Fibroblast of skin of abdomen (primary cell): ENCODE results near the gene TNXB. TPM values are rescaled to one million over a fixed set of nuclear protein-coding genes. Genes with fewer than 3 reads are reported as not detected.

ENCODE experiments used
- DNase-seq: peaks from one replicate; pipeline ENCODE4 v3.0.0-alpha.2; 2013
- polyA plus RNA-seq, 2 experiments: library from polyadenylated mRNA; unstranded; fragments of 120-200 nt; gene quantifications; one replicate each; pipeline ENCODE4 v1.2.1, GENCODE V29; 2013; ENCODE audit not compliant: insufficient read length in 2 of 2

TNXB gene, protein sequence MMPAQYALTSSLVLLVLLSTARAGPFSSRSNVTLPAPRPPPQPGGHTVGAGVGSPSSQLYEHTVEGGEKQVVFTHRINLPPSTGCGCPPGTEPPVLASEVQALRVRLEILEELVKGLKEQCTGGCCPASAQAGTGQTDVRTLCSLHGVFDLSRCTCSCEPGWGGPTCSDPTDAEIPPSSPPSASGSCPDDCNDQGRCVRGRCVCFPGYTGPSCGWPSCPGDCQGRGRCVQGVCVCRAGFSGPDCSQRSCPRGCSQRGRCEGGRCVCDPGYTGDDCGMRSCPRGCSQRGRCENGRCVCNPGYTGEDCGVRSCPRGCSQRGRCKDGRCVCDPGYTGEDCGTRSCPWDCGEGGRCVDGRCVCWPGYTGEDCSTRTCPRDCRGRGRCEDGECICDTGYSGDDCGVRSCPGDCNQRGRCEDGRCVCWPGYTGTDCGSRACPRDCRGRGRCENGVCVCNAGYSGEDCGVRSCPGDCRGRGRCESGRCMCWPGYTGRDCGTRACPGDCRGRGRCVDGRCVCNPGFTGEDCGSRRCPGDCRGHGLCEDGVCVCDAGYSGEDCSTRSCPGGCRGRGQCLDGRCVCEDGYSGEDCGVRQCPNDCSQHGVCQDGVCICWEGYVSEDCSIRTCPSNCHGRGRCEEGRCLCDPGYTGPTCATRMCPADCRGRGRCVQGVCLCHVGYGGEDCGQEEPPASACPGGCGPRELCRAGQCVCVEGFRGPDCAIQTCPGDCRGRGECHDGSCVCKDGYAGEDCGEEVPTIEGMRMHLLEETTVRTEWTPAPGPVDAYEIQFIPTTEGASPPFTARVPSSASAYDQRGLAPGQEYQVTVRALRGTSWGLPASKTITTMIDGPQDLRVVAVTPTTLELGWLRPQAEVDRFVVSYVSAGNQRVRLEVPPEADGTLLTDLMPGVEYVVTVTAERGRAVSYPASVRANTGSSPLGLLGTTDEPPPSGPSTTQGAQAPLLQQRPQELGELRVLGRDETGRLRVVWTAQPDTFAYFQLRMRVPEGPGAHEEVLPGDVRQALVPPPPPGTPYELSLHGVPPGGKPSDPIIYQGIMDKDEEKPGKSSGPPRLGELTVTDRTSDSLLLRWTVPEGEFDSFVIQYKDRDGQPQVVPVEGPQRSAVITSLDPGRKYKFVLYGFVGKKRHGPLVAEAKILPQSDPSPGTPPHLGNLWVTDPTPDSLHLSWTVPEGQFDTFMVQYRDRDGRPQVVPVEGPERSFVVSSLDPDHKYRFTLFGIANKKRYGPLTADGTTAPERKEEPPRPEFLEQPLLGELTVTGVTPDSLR (N-terminal part only)
- 0.91 TPM for polyA plus RNA-seq (2013, experiment 1 of 2; ENCODE audit: insufficient read length)
- polyA plus RNA-seq (2013, experiment 2 of 2; ENCODE audit: insufficient read length) = 1.3 TPM

DNA sequence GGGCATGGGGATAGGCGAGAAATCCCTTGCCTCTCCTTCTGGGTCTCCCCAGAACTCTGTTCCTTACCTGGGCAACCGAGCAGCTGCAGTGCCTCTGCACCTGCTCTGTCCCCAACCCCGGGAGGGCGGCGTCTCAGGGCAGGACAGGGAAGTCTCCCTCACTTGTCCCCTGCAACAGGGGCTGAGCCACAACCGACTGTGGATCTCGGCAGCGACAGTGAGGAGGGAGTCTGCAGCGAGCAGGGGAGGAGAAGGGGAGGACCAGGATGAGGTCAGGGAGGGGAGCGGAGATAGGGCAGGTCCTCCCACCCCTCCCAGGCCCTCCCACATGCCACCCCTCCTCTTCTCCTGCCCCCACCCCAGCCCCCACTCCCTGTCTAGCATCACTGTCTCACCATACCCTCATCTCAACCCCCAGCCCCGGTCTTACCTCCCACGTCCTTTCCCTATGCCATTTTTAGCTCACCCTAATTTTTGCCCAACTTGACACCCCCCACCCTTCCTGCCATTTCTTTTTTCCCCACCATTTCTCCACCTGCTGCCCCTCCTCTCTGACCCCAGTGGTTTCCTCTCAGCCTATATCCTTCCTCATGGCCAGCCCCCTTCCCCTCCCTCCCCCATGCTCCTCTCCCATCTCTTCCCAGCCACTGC is at the start of gene TNXB:
Gene TNXB (minus strand): TSS at position 225 of the 651 bp plus-strand sequence. CDS start 11,140 bp downstream, outside the sequence.
- no peak for DNase-seq

DNA sequence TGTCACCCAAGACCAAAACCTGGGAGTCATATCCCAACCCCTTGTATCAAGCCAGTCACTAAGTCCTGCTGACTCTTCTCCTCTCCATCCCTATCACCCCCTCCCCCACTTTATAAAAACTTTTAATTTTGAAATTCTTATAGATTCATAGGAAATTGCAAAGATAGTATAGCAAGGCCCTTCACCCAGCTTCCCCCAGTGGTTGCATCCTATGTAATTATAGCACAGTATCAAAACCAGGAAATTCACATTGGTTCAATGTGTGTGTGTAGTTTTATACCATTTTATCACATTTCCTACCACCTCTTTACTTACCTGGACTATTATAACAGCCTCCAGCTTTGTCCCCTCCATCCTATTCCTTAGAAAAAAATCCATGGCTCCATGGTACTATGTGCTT is 48.9 kb upstream of the TNXB start:
- no peak for DNase-seq

DNA sequence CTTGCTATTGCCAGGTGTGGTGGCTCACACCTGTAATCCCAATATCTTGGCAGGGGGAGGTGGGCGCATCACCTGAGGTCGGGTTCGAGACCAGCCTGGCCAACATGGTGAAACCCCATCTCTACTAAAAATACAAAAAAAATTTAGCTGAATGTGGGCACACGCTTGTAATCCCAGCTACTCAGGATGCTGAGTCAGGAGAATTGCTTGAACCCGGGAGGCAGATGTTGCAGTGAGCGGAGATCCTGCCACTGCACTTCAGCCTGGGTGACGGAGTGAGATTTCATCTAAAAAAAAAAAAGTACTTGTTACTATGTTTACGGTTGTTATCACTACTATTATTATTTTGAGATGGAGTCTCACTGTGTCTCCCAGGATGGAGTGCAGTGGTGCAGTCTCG is 47.8 kb upstream of the TNXB start:
- no peak for DNase-seq

DNA sequence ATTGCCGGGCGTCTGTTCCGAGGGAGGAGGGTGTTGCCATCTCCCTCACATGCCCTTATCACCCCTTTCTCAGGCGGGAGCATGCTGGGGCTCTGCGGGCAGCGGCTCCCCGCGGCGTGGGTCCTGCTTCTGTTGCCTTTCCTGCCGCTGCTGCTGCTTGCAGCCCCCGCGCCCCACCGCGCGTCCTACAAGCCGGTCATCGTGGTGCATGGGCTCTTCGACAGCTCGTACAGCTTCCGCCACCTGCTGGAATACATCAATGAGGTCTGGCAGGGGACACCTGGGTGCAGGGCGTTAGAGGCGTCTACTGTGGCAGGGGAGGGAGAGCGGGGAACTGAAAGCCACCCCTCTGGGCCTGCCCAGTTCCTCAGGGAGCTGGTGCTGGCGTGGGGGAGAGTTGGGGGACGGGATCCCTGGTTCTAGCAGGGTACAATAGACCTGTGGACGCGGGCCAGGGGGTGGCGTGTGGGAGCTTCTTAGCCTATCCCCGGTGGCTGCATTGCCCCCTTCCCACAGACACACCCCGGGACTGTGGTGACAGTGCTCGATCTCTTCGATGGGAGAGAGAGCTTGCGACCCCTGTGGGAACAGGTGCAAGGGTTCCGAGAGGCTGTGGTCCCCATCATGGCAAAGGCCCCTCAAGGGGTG is 45.5 kb upstream of the TNXB start:
- DNase-seq = peak; percentile 61

DNA sequence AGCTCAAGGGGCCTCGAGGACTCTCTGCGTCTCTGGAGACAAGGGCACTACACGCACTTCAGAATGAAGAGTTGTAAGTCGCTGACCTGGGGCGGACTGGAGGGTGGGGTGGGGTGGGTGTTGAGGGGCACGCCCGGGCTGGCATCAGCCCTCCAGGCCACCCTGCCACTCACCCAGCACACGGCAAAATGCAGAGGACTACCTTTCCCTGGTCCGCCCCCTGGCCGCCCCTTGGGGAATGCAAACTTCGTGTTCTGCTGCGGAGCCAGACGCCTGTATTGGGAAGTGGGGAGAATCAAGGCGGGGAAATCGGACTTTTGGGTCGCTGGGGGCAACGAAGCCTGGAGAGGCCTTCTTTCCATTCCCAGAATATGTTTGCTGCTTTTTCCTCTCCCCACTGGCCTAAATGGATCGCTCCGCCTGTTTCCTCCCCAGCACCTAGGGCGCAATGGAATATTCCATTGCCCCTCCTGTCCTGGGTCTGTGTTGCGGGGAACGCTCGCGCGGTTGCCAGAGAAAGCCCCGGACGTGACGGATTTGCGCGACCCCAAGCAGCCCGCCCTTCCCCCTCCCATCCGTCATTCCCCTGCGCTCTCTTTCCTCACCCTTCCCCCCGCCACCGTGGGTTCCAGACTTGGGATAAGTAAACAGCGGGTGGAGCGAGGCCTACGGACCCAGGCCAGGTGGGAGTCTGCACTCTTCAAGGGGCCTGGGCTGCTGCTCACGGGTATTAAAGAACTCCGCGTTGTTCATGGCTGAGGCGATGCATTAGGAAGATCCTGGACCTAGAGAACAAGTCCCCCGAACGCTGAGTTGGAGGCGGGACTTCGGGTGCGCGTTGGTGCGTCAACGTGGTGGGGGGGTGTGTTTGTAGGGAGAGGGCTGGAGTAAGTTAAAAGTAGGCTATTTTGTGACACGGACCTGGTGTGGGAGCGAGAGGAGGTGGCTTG is 44.7 kb upstream of the TNXB start, which contains the start of gene PPT2:
Gene PPT2 (plus strand): TSS at position 578 of the 950 bp plus-strand sequence. CDS start 454 bp downstream, outside the sequence.
- peak; percentile 95 for DNase-seq

DNA sequence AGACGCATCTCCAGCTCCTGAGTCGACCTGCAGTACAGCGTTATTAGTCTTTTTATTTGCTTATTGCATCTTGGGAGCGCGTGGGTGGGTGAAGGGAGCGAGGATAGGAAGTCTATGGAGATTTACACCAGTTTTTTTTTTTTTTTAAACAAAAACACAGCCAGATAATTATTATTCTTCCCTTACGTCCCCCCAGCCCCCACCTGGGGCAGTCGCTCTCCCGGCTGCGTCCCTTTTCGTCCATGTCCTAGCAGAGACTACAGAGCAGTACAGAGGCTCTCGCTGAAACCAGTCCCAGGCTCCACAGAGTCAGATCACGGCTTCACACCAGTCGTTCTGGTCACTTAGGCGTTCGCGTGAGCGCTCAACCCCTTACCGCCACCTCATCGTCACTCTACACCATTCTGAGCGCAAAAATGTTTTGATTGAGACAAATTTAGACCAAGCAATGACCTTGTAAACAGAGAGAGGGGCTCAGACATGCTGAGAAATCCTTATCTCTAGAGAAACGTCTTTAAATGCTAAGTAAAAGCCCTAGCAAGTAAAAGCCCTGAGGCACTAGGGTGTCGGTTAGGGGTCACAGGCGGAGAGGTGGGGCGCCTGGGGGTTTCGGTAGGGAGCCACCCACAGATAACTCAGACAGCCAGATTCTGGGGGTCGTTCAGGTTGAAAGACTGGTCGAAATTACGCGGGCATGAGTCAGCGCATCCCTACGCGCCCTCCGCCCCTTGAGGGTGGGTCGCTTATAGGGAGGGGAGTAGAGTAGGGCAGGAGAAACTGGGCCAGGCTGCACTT is 43.8 kb upstream of the TNXB start:
- DNase-seq = peak; percentile 36

DNA sequence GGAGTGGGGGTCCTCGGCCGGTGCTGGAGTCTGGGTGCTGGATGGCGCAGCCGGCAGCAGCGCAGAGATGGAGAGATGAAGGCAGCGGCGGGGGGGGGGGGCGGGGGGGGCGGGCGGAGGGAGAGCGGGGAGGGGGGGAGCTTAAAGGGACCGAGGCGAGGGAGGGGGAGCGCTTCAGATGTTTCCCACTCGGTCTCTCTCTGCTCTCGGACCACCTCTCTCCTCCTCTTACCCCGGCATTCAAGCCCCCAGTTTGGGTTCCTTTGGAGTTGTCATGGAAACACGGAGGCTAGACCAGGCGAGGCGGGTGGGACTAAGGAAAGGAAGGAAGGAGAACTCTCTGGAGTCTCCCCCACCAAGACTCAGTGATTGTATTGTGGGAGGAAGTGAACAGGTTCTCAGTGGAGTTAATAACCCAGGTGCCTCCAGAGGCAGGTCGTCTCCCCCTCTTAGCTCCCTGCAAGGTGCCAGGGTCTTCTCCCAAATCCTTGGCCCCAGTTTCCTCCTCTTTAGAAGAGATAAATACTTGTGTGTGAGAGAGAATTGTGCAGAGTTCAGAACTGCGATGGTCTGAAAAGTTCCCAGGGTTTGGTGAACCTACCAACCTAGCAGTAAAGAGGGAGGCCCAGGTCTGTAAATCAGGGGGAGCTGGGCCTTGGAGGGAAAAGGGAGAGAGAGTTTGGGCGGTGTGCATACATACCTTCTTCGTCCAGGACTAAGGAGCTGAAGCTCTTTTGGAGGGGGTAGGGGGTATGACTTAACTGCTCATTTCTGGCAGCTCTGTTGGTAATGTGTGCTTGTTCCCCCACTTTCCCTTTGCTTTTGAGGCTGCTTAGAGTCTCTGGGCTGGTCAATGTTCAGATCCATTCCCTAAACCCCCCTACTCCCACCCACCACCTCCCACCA is 43.0 kb upstream of the TNXB start, which contains the start of gene PRRT1:
Gene PRRT1 (minus strand): TSS at position 77 of the 906 bp plus-strand sequence. CDS start 112 bp downstream, outside the sequence.
- DNase-seq = peak; percentile 17

DNA sequence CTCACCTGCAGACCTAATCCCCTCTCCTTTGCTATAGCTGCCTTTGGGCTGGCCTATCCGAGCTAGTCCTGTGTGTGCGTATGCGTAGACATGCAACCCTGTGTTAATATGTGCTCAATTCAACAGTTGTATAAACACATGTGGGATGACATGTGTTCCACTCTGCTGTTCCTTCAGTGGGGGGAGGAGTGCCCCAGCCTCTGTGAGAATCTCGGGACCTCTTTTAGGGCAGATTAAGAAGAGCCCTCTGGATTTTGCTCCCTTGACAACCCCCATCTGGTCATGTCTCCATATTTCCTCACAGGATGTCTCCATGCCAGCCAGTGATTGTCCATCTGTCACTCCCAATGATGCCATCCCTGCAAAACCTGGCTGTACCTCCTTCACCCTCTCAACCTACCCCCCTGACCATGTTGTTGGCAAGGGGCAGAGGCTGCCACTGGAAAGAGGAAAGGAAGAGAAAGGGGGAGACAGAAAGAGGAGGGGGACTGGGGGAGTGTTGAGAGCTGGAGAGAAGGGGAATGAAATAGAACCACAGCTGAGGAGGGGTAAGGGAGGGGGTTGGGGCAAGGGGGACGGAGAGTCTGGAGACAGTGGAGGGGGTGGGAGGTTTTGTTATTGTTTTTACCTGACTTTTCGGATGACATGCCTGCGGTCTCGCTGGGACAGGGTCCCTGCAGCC is 42.2 kb upstream of the TNXB start:
- DNase-seq = no peak

DNA sequence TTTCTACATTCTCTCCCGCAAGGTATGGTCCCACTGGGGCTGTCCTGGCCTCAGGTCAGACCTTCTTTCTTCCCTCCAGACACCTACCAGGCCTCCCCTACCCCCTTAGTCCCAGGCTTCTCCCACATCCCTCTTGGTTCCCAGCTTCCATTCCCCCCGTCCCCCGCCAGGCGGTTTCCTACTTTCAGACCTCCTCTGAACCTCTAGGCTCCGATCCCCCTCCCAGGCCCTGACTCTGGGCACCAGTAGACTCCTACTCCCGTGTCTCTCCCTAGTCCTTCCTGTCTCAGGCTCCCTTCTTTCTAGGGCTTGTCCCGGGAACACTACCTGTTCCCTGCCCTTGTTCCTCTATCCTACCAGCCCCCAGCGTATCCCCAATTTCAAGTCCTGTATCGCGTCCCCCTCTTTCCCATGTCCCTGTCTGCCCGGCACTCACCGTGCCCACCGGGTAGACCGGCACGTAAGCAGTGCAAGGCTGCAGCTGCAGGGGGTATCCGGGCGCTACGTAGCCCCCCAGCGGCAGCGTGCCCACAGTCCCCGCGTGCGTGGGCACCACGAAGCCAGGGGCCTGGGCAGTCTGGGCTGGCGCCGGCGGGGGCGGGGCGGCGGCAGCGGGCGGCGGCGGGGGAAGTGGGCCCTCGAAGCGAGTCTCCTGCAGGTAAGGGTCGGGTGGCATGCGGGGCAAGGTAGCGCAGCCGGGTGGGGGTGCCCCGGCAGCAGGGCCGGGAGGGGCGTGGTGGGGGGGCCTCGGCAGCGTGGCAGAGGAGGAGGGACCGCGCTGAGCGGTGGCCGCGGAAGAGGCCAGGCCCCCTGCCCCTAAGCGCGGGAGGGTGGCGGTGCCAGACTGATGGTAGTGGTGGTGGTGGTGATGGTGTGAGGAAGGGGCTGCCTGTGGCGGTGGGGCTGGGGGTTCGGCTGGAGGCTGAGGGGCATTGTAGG is 41.1 kb upstream of the TNXB start:
- DNase-seq = no peak

DNA sequence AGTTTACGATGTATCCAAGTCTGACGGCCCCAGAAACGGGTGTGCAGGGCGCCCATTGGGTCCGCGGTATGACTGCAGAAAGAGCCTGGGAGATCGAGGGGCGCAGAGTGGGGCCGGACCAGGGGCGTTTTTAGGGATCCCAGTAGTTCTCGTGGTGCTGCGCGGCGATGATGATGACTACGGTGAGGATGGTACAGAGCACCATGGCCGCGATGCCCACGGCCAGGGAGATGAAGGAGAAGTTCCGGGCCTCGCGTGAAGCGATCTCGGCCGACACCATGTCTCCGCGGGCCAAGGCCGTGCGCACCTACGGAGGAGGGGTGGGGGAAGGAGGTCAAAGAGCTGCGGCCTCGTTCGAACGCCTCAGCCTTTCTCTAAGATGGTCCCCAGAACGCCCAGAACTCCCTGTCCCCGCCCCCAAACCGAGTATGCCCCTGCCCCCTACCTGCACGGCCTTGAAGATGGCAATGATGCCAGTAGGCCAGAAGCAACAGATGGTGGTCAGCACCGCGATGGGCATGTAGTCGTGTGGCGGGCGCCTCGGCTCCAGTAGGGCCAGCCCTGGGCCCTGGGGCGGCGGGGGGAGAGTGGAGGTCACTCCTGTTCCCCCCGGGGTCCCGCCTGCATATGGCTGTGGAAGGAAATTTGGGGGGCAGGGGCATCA is 40.1 kb upstream of the TNXB start:
- DNase-seq = no peak

DNA sequence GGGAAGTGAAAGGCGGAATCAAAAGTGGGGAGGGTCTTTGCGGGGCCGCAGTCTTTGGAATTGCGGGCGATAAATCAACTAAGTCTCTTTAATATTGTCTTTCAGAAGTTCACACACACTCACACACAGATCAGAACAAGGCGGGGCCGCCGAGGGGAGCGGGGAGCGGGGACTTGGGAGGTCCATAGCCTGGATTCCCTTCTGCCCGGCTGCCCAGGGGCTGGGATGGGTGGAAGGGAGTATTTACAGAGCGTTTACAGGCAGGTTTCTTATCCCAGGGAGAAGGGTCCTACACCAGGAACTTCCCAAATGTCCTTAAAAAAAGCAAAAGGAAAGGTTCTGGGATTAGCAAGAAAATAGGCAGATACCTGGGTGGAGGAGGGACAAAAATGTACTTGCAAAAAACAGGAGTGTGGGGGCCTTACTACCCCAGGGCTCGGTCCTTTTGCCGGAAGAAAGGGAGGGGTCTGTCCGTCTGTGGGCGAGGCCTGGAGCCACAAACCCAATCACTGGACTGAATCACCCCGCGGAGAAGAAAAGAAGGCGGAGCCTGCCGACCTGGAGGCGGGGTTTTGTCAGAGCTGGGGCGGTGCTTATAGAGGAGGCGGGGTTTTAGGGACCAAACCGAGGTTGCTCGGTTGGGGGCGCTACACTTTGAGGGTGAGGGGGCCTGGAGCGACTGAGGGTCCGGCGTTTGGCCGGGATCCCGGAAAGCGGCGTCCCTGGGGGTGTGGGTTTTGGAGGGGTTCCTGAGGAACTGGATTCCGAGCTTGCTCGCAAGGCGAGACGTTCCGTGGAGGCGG is 39.4 kb upstream of the TNXB start:
- peak; percentile 23 for DNase-seq

DNA sequence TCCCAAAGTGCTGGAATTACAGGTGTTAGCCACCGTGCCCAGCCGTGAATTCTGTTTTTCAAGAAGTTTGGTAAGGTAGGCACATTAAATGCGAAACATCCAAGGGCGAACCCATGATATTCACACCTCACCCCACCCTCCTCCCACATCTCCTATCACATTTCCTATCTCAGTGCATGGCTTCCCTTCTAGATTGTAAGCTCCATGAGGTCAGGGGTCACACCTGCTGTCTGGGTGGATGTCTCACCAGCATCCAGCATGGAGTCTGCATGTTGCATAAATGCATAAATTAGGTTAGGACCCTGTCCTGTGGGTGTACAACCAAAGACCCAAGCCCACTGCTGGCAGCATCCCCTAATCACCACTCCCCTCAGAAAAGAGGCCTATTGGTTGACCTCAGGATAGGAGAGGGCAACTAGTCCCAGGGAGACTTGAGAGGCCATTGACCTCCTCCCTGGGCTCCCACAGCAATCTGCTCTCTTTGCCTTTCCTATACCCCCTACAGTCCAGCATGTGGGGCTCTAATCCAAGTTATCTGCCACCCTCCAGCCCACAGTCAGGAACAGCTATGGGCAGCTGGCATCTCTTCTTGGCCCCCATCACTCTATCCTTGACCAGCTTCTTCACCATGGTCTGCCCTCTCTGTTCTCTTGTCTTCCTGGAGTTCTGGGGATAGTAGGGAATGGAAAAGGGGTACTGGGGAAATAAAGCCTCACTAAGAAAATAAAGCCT is 38.4 kb upstream of the TNXB start:
- no peak for DNase-seq

DNA sequence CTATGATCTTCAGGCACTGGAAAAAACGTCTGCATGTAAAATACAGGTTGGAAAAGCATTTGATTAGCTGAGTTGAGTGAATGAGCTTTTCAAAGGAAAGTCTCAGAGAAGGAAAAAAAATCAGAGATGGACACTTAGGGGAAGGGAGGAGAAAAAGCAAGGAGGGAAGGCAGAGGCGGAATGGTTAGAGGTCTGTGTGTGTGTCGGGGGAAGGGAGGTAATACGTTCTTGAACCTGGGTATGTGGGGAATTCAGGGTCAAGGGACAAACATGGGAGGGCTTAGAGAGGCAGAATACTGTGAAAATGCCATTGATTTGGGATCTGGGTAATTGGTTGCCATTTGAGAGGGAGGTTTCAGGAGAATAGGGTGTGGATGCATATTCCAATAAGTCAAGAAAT is 37.5 kb upstream of the TNXB start:
- DNase-seq = no peak

DNA sequence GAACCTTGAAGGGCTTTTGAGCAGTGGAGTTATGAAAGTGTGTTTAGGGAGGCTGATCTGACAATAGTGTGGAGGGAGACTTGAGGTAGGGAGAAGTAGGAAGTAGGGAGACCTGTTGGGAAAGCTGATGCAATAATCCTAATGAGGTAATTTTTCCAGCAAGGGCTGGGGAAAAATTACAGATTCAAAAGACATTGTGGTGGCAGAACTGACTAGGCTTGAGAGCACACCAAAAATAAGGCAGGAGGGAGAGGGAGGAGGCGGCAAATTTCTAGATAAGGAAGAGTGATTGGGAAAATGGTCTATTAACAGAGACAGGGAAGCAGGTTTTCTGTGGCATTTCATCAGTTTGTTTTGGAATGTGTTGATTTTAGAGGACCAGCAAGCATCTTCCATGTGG is 37.1 kb upstream of the TNXB start:
- DNase-seq = no peak
